ENCODE data around the gene ANGPTL2. TPM values are rescaled to one million over a fixed set of nuclear protein-coding genes. Genes with fewer than 3 reads are reported as not detected.

The ANGPTL2 gene
- total and polyA plus RNA-seq, 12 donors, result 16.2 to 73.5 (median 42.9) TPM

GRCh38 chr9:127104581-127105311 is 17.7 kb downstream of the ANGPTL2 start:
- peaks cover 4 to 83% (median 60%) of the 10 kb centered on the region in 9 donors for H3K4me1 ChIP-seq
- H3K9me3 ChIP-seq, result no peaks in the 10 kb centered on the region
- peak overlapping the region in 8 of 10 donors; percentile 19 to 69 (median 51) for H3K27ac ChIP-seq
- peak in 5 of 8 donors; percentile 29 to 82 (median 61) for ATAC-seq
- no peak for TF ChIP-seq CTCF (IDR thresholded peaks at IDR 0.05)
- DNase-seq, result no peak
- H3K27me3 ChIP-seq, result no peaks in the 10 kb centered on the region
- WGBS, 2 donors, result 71 to 80% methylated on average over 7 of the region's 7 CpGs
- peaks cover 0 to 89% (median 21%) of the 10 kb centered on the region in 9 donors for H3K36me3 ChIP-seq
- intact Hi-C loops (cut with DNase I), result no loop called here
- H3K4me3 ChIP-seq, result no peak overlapping the region

GRCh38 chr9:127102788-127103187 is 19.6 kb downstream of the ANGPTL2 start:
- Histone ChIP-seq H3K36me3 (peaks cover 0 to 90% (median 14%) of the 10 kb centered on the region in 9 donors), H3K27ac (peak overlapping the region in 2 of 10 donors; percentile 40 to 42), H3K9me3 (no peaks in the 10 kb centered on the region), H3K27me3 (no peaks in the 10 kb centered on the region), H3K4me1 (peaks cover 4 to 82% (median 60%) of the 10 kb centered on the region in 9 donors), H3K4me3 (no peak overlapping the region)
- intact Hi-C loops (cut with DNase I), result no loop called here
- 84 to 95% methylated on average over 2 of the region's 2 CpGs for WGBS, 2 donors
- no peak for DNase-seq
- TF ChIP-seq CTCF (IDR thresholded peaks at IDR 0.05), result no peak
- no peak for ATAC-seq

- no peak overlapping the region for H3K4me3 ChIP-seq
- intact Hi-C loops (cut with DNase I), result no loop called here
- H3K9me3 ChIP-seq, result no peaks in the 10 kb centered on the region
- H3K27ac ChIP-seq, result peak overlapping the region in 1 of 10 donors; percentile 42
- ATAC-seq (no peak), DNase-seq (no peak)
- peaks cover 0 to 90% (median 8%) of the 10 kb centered on the region in 9 donors for H3K36me3 ChIP-seq
- peaks cover 4 to 76% (median 56%) of the 10 kb centered on the region in 9 donors for H3K4me1 ChIP-seq
- TF ChIP-seq CTCF (IDR thresholded peaks at IDR 0.05), result no peak
- no peaks in the 10 kb centered on the region for H3K27me3 ChIP-seq
These were observed 20.3 kb downstream of the ANGPTL2 start for GRCh38 chr9:127102176-127102575.

DNA sequence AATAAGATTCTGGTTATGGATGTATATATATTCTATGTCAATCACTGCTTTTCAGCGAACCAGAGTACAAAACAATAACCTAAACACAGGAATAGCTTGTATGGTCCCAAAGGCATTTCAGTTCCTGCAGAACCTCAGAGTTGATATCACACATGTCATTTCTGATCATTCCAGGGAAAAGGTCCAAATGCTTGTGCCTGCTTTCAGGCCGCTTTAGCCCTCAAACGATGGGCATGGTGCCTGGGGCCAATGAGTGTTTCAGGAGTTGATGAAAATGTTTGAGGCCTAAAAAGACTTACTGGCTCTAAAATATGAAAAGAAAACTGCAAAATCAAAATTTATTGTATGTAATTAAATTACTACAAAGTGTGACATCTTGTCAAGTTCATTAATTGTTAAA is 22.8 kb downstream of the ANGPTL2 start:
- H3K27ac ChIP-seq, result peak overlapping the region; percentile 7 to 80 (median 67)
- WGBS, 2 donors, result 27 to 42% methylated on average over 3 of the region's 3 CpGs
- H3K27me3 ChIP-seq, result no peaks in the 10 kb centered on the region
- H3K36me3 ChIP-seq, result peaks cover 0 to 72% (median 0%) of the 10 kb centered on the region in 9 donors
- peak in 7 of 8 donors; percentile 28 to 81 (median 46) for ATAC-seq
- no peaks in the 10 kb centered on the region for H3K9me3 ChIP-seq
- H3K4me3 ChIP-seq, result no peak overlapping the region
- intact Hi-C loops (cut with DNase I), result loop anchor here in 1 of 10 donors (10.0 kb wide), 1 partner anchor 115 kb away; no protein-coding TSS in a partner anchor
- no peak for TF ChIP-seq CTCF (IDR thresholded peaks at IDR 0.05)
- no peak for DNase-seq
- H3K4me1 ChIP-seq, result peaks cover 3 to 63% (median 47%) of the 10 kb centered on the region in 9 donors

Measured in heart right ventricle (tissue), 16 donors.